HG03558 (cell line): Measurements from ENCODE around the gene AFAP1L2.
"Not testable (repeated sequence)": the region's sequence is repeated elsewhere in the genome, so short reads cannot be mapped to it uniquely, and the experiment has no call there.

Experiments
- ATAC-seq: cut with Tn5 transposase; IDR thresholded peaks from one replicate; pipeline ENCODE4 v1.9.1; 2021; ENCODE audit warnings: moderate number of reproducible peaks; ENCODE audit not compliant: unreplicated experiment; ENCODE audit errors: extremely low read depth

Gene AFAP1L2

DNA sequence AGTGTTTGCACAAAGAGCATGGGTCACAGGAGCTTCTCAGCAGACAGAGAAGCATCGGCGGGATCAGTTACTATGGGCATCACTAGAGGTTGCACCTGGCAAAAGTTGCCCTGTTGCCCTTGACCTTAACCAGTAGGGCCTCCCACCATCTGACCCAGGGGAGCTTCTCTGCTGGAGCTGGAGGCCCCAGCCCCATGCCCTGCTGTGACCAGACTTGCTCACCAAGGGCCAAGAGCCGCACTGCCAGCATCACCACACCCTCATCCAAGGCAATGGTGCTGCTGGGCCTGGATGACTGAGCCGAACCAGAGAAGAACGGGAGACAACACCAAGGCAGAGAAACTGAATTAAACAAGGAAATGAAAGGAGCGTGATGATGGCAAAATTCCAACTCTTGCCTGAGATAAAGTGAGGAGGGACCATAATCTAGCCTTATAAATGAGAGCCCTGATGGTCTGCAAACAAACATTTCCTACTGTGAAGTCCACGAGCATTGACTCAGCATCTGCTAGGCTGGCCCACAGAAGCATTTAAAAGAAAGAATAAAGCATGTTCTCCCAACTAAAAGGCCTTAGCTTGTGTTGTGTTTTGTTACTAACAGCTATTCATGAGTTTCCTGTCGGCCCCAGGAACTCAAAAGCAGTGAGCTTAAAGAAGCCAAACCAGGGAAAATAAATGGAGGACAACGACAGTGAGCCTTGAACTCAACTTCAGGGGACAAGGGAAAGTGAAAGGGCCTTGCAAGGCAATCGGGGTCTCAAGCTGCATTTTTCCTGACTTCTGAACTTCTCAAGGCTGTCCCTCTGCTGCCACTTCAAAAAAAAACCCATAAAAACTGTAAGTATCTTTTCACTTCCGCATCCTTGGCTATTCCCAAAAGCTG is 60.4 kb downstream of the AFAP1L2 start:
- ATAC-seq, result no peak

DNA sequence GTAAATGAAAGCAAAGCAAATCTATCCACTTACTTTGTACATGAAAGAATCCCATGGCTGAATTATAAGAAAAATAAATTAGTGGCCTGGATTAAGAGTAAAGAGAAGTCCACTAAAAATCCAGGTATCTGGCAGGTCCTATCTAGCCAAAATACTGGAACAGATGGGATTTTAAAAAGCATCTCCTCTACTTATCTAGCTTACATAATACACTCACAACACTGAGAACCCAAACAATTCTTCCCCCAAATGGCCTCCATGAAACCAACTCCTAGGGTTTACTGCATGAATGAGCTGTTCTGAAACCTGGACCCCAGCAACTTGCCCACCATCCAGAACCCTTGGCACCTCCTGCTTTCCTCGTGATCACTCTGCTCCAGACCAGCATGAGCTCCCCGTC is 61.3 kb downstream of the AFAP1L2 start:
- no peak for ATAC-seq

DNA sequence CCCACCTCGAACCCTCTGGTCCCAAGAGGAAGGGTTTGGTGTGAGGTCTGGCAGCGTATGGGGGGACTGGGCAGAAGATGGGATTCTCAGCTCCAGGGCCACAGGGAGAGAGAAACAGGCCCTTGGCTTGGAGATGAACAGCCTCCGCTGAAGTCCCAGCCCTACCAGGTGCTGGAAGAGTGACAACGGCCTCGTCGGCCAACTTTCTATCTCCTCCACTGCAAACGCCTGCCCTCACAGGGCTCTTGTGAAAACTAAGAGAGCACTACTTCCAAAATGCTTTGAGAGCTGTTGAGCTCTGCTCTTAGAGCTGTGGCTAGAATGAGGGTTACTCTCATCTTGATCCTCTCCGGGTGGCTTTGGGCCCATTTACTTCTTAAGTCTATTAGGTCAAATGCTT is 63.5 kb downstream of the AFAP1L2 start:
- ATAC-seq, result no peak

DNA sequence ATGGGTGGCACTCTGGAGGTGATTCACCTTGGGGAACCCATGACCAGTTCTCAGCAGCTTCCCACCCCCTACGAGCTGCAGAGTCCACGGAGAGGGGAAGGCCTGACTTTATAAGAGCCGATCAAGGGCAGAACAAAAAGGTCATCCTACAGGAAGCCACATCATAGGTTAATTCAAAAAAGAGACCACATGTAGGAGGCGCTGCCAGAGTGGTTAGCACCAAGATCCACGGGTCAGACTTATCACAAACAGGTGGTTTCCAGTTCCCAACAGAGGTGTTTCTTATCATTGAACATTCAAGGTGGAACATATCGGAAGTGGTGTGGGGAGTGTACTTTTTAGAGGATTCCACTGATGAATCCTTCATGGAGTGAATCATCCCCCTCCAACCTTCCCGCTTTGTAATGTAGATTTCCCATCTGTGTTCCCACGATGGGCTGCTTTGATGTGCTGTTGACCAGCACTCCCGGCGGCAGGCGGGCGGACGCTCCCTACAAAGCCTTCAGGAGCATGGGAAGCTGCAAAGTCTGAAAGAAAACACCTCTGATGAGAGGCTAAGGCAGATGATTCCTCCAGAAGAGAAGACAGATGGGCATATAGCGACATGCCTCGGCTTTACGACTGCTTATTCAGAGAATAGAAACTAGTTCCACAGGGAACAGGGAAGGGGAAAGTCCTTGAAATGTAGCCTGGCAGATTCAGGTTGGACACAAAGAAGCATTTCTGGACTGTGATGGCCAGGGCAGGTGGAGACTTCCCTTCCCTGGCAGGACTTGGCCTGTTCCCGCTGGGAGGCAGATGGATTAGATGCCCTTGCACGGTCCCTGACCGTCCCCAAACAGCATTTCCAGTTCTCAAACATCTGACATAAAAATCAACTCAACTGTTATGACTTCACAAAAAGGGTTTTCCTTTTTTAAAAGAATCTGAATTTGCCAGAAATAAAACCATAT is 66.5 kb downstream of the AFAP1L2 start:
- no peak for ATAC-seq

DNA sequence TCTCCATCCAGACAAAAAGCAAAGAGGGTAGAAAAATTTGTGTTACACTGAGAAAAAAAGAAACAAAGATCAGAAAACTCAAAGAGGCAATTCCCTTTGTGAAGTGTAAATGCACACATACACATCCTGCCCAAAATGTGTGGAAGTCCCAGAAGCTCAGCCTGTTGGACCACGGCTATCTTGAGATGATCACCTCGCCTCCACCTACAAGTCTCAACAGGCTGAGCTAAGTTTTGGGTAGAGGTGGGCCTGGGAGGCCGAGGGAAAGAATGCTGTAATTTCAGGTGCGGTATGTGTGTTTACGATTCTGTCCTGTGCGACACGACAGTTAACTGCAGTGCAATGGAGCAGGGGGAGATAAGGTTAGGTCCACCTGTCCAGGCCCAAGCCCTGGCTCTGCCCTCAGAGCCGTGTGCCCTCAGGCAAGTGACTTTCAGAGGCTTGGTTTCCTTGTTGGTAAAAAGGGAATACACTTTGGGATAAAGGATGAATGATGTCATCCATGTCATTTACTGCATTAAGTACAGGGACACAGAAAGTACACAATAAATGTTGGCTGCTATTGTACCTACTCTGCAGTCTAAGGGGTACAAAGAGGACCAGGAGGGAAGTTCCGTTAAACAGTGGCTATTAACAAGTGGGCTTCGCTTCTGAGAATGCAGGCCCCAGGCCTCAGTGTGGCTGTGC is 67.3 kb downstream of the AFAP1L2 start:
- ATAC-seq, result no peak

DNA sequence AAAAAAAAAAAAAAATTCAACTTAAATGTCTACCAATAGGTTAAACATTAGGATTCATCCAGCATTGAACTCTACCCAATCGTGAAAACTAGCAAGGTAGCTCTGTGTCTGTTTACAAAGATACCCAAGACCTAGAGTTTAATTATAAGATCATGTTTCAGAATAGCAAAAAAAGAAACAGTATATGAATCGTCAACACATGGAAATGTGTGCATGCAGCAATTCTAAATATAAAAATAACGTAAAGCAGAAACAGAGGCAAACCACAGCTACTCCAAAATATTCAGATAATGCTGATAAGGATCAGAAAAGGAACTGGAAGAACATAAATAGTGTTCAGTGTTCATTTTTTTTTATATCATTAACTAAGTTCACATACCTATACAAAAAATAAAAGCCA is 68.7 kb downstream of the AFAP1L2 start:
- ATAC-seq, result no peak

DNA sequence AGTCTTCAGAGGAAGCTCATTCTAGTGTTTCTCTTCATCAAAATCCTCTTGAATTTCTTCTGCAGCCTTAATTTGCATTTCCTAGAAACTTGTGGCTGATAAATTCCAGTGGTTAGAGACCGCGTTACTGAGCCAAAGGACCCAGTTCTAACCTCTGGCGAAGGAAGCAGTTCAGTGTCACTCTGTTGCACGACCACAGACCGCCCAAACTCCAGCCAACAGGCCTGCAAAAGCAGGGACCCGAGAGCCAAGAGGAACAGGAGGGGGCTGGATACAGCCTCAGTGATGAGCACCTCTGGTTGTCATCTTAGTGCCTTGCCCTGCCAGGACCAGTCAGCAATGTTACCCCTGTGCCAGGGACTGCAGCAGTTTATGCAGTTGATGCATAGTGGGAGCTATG is 70.0 kb downstream of the AFAP1L2 start:
- ATAC-seq, result no peak

DNA sequence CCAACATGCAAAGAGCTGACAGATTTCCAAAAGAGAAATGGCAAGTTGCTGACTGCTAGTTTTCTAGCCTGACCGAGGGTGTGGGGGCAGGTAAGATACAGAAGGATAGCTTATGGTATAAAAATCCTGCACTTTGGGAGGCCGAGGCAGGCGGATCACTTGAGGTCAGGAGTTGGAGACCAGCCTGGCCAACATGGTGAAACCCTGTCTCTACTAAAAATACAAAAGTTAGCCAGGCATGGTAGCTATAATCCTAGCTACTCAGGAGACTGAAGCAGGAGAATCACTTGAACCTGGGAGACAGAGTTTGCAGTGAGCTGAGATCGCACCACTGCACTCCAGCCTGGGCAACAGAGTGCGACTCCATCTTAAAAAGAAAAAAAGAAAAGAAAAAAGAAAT is 70.9 kb downstream of the AFAP1L2 start:
- ATAC-seq, result not testable (repeated sequence)

DNA sequence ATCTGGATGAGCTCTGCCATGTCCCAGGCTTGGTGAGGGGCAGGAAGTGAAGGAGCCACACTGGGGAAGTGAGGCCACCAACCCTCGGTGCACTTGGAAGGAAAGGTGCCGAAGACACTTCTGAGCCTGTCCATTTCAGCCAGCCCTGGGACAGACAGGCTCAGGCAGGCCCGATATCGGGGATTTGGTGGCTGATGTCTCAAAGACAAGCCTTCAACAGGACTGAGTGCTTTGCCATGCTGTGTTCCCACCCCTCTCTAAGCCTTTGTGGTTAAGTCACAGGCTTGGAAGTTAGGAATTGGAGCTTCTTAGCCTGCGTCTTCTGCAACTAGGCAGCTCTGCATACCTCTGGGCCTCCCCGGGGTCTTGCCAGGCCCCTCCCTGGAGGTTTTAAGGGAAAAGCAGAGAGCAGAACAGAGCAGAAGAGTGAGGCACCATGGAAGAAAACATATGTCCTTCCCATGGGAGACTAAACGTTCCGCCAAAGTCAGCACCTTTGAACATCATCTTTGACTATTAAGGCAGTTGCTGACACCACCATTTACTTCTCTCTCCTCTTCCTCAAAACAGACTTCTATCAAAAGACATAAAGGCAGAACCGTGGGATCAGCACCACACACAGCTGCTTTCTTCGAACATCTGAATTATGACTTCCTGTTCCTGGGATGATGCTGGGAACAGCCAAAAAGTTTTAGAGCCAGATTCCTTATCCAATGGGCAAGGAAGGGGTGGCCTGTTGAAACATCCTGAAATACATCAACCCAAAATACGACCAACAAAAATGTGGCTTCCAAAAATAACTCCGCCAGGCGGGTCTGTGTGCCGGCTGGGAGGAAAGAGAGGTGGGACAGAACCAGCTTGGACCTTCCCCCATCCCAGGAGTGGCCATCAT is 71.8 kb downstream of the AFAP1L2 start:
- no peak for ATAC-seq

DNA sequence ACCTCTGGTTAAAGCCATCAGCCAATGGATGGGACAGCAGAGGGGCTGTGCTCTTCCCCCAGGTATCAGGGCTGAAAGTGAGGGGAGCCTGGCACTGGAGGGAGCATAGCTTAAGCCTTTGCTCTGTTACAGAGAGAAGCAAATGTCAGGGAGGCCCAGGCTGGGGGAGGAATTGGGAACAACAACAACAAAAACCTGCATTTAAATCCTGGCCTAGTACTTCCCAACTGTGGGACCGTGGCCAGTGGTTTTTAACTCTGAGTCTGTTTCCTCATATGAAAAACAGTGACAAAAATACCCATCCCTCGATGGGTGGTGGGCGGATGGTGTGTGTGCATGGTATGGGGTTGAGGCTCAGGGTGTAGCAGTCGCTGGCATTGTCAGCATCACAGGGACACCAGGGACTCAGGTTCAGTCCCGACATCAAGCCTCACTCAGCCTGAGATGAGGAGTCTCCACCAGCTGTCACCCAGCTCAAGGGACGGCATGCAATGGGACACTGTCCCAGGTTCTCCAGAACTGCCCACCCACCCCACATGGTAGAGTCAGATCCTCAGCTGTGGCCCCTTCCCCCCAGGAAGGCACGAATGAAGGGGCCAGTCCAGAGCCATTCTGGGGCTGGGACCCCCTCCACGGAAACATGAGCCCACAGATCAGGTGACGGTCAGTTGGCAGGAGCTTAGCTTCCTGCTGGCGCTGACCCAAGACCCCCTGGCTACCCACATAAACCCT is 74.5 kb downstream of the AFAP1L2 start:
- no peak for ATAC-seq

DNA sequence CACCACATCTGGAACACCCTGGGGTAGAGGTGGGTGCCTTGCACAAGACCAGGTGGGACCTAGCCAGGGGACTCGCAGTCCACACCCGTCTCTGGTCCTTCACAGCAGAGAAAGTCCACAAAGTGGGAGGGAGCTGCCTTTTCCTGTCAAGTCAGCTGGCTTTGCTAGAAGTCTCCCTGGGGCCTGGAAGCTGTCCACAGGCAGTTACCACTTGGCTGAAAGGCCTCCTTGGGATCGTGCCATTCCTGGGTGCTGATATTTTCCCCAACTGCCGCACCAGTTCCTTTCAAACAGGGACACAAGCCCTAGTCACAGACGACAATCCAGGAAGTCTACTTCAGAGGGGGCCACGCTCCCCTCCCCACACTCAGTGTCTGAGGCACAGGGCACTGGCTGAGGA is 75.4 kb downstream of the AFAP1L2 start:
- no peak for ATAC-seq

DNA sequence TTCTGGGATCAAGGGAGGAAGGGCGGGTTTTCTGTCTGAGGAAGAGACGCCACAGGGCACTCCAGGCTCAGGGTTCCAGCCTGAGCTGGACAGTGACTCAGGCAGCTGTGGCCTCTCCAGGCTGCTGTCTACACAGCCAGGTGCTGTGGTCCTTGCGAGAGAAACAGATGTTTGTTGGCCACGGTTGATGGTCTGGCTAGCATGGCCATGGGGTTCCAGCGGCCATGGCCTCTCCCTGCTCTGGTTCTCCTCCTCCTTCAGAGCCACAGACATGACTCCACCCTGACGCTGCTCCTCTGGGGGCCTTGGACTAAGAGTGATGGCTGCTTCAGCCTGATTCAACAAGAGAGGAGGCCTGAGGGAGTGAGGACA is 75.9 kb downstream of the AFAP1L2 start:
- no peak for ATAC-seq

DNA sequence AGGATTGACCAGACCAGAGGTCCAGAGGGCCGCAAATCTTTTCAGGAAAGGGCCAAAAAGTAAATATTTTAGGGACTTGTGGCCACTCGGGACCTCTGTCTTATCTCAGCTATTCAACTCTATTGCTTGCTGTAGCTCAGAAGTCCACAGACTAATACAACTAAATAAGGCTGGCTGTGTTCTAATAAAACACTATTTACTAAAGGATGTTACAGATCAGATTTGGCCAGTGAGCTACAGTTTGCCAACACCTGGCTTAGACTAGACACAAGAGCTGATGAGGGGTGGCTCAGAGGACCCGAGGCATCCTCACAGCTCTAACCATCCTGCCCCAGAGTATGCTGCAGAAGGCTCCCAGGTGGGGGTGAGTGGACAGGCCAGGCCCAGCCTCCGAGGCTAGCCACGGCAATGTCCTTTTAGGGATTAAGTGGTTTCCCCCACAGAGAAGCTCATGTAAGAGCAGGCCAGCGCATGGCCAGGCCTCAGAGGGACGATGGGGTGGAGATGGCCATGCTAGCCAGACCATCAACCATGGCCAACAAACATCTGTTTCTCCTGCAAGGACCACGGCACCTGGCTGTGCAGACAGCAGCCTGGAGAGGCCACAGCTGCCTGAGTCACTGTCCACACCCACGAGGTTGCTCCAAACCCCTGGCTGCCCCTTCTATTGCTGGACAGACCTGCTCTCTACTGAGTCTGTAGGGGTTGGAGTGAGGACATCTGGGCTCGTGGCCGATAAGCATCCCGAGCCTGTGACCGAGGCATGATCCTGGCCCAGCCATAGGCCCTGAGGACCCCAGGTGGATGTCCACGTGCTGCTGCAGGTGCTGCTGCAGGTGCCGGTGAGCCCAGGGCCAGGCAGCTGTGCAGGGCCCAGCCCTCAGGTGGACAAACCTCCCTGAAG is 76.5 kb downstream of the AFAP1L2 start:
- ATAC-seq, result no peak

DNA sequence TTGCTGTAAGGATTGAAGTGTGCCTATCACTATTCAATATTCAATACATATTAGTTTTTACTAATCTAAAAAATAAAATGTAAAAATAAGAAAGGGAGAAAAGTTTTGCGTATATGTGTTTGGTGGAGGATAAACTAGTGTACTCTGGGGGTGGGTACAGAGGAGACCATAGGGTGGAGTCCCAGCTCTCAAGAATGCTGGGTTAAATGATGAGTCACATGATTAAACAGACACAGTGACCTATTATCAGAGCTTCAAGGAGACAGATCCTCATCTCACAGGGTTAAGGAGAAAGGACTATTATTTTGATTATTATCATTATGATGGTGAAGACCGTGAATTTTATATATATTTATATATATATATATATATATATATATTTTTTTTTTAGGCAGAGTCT is 77.5 kb downstream of the AFAP1L2 start:
- ATAC-seq, result no peak

DNA sequence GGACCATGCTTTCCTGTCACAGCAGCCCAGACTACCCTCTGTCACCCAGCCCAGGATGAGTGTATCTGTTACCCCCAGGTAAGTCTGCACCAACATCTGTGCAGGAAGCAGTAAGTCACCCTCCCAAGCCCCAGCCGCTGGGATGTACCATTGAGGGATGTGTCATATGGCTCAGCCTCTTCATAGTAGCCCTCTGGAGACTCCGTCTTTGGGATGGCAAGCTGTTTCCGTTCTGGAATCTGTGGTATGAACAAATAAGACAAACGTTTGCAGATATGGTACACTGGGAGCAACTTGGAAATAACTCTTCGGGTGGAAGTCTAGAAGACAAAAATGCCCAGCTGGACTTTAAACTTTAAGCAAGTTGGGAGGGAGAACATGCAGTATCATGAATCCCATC is 81.3 kb downstream of the AFAP1L2 start:
- ATAC-seq, result no peak

DNA sequence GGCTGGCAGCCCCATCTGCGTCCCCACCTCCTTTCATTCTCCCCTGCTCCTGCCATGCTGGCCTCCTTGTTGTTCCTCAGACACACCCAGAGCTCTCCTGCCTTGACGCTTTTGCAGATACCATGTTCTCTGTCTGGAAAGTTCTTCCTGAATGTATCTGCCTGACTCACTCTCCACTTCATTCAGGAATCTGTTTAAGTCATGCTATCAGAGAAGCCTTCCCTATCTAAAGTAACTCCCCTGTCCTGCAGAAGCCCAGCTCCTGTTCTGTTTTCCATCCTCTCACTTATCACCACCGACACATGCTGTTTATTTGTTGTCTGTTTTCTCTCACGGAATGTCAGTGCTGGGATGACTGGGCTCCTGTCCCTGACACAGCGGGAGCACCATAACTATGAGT is 82.0 kb downstream of the AFAP1L2 start:
- no peak for ATAC-seq

DNA sequence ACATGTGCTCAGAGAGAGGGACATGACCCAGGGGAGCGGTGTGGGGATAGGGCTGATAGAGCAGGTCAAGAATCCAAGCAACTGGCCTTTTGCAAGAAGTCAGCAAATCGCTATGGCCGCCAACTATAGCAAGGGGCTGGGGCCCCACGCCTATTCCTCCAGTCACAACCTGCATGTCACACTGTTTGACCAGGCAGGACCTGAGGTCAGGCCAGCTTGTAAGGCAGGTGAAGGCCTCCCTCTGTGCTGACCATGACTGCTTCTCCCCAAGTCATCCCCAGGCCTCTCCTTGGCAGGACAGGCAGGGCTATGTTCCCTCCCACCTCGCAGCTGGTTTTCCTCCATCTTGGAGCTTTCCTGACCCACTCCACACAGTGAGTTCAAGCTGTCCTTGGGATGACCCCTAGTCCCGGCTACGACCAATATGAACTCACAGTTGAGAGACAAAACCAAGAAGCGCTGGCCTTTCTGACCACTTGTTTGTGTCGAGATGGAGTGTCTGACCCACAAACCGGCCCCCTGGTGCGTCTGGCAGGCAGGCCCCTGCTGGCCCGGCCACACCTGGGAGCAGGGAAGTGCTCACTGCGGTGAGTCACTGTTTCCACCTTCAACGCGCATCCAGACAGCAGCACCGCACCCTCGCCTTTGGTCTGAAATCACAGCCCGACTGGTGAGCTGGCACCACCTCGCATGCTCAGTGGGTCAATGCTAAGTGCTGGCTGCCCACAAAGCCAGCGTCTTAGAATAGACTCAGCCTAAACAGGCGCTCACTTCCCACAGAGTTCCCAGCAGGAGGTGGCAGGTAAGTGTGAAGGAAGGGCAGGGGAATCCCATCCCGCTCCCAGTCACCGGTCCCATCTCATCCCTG is 83.8 kb downstream of the AFAP1L2 start:
- ATAC-seq, result no peak
